KG1 (cell line): Measurements from ENCODE around the gene TLR2.
"Not testable (repeated sequence)": the region's sequence is repeated elsewhere in the genome, so short reads cannot be mapped to it uniquely, and the experiment has no call there.

ENCODE experiments used
- DNase-seq: peaks from one replicate; lab custom pipeline; 2025; lab: John Stamatoyannopoulos, UW

The TLR2 gene

GRCh38 chr4:153661215-153661822 is 22.8 kb upstream of the TLR2 start:
- no peak for DNase-seq

DNA sequence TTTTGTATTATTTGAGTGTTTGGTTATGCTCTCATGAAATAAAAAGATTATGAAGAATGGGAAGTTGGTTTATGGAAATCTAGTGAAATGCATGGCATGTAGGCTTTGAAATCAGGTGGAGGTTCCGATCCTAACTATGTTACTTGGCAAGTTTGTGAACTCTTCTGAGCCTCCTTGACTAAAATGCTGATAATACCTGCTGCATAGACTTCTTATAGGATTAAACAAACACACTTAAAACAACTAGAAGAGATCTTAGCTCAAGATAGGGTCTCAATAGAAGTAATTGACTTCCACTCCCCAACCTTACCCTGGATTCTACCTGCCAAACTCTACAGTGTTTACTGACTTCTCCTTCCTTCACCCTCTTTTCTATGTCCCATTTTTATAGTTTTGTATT is 22.2 kb upstream of the TLR2 start:
- no peak for DNase-seq

- no peak for DNase-seq
These were observed 20.4 kb upstream of the TLR2 start for GRCh38 chr4:153663667-153664066.

DNA sequence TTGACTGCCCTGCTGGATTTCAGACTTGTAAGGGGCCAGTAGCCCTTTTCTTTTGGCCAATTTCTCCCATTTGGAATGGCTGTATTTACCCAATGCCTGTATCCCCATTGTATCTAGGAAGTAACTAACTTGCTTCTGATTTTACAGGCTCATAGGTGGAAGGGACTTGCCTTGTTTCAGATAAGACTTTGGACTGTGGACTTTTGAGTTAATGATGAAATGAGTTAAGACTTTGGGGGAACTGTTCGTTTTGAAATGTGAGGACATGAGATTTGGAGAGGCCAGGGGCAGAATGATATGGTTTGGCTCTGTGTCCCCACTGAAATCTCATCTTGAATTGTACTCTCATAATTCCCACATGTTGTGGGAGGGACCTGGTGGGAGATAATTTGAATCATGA is 17.6 kb upstream of the TLR2 start:
- not testable (repeated sequence) for DNase-seq

DNA sequence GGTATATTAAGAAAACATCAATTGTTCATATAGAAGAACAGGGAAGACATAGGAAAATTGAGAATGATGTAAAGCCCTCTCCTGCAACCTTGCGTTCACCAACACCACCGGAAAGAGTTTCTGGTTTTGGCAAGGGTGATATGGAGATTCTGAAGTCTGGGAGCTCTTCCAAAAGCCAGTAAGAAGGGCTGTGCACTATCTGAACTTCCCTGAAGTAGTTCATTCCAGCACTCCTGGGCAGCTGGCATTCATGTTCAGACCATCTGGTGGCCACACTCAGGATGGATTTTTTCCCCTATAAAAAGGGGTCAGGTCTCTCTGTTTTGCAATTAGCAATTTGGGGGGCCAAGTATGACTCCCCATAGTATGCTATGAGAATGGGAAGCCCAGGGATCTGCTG is 15.4 kb upstream of the TLR2 start:
- no peak for DNase-seq

DNA sequence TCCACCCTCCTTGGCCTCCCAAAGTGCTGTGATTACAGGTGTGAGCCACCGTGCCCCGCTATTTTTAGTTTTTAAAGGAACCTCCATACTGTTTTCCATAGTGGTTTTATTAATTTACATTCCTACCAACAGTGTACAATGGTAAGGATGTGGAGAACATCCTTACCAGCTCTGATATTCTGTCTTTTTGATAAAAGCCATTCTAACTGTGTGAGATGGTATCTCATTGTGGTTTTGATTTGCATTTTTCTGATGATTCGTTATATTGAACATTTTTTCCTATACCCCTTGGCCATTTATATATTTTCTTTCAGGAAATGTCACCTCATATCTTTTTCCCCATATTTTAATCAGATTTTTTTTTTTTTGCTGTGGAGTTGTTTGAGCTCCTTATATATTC is 14.2 kb upstream of the TLR2 start:
- no peak for DNase-seq

GRCh38 chr4:153676486-153676885 is 7.6 kb upstream of the TLR2 start:
- DNase-seq, result no peak

GRCh38 chr4:153676984-153677383 is 7.1 kb upstream of the TLR2 start:
- DNase-seq, result no peak

DNA sequence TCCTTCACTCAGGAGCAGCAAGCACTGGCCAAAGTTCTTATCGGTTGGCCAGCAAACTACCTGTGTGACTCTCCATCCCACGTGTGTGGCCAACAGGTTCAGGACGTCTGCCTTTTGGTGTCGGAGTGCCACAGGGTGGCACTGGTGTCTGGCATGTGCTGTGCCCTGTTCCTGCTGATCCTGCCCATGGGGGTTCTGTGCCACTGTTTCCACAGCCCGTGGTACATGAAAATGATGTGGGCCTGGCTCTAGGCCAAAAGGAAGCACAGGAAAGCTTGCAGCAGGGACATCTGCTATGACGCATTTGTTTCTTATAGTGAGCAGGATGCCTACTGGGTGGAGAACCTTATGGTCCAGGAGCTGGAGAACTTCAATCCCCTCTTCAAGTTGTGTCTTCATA is 4.6 kb upstream of the TLR2 start:
- DNase-seq, result no peak

DNA sequence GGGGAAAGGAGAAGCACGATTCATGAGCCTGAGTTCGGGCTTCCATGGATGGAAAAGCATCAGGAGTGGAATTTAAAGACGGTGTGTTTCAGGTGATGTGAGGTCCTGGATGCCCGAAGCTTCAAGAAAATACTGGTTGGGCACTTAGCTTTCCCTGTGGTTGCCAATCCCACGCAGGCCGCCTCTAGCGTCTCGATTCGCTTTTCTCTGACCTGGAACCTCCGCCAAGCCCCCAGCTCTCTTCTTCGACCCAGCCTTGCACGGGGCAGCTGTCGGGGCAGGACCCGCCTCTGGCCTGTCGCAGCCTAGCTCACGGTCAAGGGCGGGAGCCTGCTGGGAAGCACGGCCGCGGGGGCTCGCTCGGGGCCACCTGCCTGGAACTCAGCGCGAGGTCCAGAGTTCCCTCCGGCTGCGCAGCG is 308 bp upstream of the TLR2 start:
- DNase-seq, result no peak

DNA sequence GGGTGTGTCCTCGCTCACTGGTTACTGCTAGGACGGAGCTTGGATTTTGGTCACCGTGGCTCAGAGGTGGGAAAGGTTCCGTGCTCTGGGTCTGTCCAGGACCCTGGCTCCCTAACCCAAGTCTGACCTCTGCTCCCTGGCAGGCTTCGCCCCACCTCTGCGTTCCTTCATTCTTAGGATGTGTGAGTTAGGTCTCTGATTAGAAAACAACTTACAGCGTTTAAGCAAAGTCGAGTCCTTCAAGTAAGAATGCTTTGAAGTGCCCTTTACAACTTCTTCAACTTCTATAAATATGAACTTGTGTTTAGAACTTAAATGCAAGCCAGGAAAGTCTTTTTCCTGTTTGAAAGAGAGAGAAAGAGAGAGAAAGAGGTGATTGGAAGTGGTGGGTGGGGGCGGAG is 891 bp downstream of the TLR2 start:
- DNase-seq, result no peak

DNA sequence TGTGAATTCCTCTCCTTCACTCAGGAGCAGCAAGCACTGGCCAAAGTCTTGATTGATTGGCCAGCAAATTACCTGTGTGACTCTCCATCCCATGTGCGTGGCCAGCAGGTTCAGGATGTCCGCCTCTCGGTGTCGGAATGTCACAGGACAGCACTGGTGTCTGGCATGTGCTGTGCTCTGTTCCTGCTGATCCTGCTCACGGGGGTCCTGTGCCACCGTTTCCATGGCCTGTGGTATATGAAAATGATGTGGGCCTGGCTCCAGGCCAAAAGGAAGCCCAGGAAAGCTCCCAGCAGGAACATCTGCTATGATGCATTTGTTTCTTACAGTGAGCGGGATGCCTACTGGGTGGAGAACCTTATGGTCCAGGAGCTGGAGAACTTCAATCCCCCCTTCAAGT is 20.4 kb downstream of the TLR2 start:
- DNase-seq, result no peak

GRCh38 chr4:153705743-153706468 is 21.8 kb downstream of the TLR2 start:
- DNase-seq, result peak; percentile 46

DNA sequence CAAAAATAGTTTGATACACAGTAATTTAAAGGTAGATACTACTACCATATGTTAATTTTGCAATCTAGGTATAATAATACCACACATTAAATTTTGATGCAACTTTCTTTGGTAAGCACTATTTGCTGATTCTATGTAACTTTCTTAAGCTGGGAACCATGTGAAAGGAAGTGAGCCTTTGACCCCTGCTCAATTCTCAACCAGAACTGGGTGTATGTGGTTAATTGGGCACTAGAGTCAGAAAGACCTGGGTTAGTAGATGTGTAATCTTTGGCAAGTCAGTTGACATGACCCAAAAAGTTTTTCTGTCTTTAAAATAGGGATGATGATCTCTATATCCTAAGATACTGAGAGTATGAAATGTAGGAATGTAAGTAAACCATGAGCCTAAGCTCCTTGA is 22.4 kb downstream of the TLR2 start:
- no peak for DNase-seq

DNA sequence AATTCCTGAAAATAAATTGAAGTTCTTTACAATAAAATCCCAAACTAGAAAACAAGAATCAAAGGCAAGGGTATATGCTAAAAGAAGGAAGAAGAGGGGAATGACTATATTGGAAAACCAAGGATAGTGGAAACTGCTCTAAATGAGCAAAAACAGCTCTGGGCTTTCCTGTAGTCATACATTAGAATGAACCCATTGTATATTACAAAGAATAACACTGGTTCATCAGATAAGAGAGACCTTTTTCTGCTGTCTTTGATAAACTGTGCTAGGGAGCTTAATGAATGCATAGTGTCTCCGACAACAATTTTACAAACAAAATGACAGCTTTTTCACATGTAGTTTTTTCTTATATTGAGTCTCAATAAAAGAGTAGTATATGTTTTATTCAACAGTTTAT is 26.6 kb downstream of the TLR2 start:
- DNase-seq, result no peak

DNA sequence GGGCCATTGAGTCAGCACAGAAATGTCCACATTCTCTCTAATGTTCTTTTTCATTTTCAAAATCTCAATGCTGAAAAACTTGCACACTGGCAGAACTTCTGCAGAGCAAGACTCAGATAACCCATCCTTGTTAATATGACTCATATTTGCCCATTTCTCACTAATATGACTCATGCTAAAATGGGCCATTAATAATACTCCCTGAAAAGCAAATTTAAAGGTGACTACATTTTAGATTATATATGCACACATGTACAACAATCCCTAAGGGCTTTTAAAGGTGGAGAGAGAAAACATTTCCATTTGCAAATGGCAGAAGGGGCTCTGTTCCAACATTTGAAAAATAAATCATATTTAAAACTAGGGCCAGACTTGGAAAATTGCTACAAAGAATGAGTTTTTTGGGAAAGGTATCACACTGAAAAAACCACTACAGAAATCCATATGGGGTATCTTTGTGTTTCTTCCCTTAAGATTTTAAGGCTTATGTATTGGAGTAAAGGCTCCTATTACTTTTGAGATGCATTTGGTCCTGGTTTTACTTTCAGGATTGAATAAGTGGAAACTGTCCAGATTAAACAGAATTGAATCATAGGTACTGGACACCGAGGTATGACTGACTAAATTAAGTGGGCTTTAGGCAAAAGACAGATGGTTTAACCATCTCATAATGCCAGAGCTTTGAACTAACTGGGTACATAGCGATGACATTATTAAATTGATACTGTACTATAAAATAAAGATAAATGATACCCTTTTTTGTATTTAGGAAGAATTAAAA is 30.0 kb downstream of the TLR2 start:
- no peak for DNase-seq

DNA sequence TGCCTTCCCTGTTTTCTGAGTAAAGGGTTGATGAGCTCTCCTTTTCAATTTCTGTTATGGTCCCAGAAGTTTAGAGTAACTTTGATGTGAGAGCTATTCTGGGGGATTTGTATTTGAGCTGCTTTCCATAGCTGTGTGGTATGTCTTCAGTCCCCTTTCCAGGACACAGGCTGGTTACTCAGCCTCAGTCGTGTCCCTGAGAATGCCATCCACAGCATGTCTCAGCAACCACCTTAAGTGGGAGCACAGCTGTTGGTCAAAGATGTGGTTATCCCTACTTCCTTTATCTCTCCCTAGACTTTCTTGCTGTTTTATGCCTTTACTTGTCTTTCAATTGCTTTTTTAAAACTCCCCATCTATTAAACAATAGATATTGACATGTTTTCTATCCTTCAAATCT is 38.0 kb downstream of the TLR2 start:
- no peak for DNase-seq

DNA sequence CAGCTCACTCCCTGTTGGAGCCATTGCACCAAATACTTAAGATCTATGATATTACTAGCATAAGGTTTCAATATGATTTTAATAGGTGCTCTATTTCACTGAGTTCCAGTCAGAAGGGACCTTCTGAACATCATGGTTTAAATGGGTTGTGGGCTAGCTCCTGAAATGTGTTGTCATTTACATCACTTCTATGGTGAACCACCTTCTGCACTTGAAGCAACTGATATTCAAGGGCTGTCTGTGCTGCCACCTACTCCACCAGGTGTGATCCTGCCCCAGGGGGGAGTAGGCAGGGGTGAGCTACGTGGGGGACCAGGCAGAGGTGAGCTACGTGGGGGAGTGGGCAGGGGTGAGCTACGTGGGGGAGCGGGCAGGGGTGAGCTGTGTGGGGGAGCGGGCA is 40.5 kb downstream of the TLR2 start:
- DNase-seq, result no peak

DNA sequence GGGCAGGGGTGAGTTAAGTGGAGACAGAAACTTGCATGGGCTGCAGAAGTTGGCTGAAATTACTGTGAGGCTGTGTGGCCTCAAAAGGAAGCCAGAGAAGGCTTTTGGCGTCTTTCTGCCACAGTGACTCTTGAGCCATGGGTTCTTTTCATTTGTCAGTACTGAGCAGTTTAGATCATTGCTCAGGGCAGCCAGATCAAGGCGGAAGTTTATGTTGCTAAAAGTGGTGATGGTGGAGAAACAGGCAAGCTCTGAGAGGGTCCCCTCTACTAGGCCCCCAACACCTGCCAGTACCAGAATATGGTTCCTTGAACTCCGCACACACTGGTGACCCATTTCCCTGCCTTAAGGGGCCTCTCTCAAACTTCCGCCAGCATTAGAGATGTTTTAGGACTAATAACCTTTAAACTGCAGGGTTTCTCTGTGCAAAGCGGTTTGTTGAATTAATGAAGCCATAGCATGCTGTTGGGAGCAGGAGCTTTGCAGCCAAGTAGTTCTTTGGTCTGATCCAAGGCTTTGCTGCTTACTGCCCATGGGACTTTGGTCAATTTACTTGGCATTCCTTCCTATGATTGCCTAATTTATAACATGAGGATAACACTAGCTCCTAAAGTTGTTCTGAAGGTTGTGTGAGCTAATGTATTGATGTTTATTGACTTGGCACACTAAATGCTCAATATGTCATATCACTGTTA is 41.2 kb downstream of the TLR2 start:
- no peak for DNase-seq

DNA sequence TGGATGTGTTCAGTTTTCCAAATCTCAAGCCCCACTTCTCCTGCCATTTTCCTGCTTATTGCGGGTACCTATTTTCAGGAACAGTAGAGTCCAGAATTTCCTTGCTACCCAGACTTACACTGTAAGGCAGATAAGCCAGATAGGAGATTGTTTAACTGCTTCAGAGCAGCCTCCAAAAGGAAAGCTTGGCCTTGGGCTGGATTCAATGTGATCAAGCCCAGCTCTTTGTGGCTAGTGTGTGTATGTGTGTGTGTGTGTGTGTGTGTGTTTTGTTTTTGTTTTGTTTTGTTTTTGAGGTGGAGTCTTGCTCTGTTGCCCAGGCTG is 41.7 kb downstream of the TLR2 start:
- DNase-seq, result no peak

DNA sequence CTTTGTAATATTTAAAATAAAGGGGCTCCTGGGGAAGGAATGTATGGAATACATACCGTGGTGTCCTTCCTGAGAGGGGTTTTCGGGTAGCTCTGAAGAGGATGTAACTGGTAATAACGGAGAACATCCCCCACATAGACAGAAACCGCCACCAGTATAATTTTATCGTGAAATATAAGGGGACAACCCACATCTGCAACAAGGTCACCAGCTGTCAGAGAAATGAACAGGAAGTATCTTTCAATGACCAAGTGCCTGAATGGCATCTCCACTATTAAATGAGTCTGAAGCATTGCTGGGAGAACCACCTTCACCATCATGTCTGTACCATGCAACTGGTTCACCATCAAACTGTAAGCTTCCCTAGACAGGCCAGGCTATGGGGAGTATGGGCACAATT is 44.1 kb downstream of the TLR2 start:
- DNase-seq, result no peak

DNA sequence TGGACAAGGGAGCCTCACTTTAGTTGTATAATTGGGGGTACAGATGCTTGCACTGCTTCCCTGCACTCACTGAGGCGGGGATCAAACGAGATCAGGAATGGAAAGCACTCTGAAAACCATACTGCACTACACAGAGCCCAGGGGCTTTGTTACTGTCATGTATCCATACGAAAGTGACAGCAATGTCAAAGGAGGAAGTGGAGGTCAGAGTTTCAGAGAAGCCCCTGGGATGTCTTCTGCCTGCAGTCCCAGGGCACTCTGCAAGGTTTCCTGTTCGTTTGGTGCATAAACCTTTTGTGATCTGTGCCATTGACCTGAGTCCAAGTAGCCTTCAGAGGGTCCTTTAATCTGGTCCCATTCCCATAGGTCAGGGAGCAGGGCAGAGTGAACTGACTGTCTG is 44.6 kb downstream of the TLR2 start:
- DNase-seq, result no peak

- DNase-seq, result no peak
These were observed 45.8 kb downstream of the TLR2 start for GRCh38 chr4:153729895-153730294.
